Vagina (tissue), 2 donors: ENCODE data around the gene TRAPPC5. TPM values are rescaled to one million over a fixed set of nuclear protein-coding genes. Genes with fewer than 3 reads are reported as not detected.

Experiments used
- DNase-seq, 2 donors: peaks; one replicate each; pipeline ENCODE4 v3.0.0-alpha.2; 2017; ENCODE audit errors: extremely low spot score in 2 of 2
- H3K27ac ChIP-seq: fragments of 200-600 bp; sonication (generic); one replicate; pipeline ENCODE4 v1.5.1; 2019
- H3K27me3 ChIP-seq: fragments of 200-600 bp; sonication (generic); one replicate; pipeline ENCODE4 v1.5.1; 2019
- H3K36me3 ChIP-seq, 2 donors: fragments of 200-600 bp; sonication (generic); one replicate each; pipeline ENCODE4 v1.5.1; 2017 to 2019
- H3K4me1 ChIP-seq: fragments of 200-600 bp; sonication (generic); one replicate; pipeline ENCODE4 v1.5.1; 2019
- H3K4me3 ChIP-seq, 2 donors: fragments of 200-600 bp; sonication (generic); 1 replicate in 1 of 2; 2 replicates in 1 of 2; pipeline ENCODE4 v1.5.1; 2016 to 2019
- H3K9me3 ChIP-seq: fragments of 200-600 bp; sonication (generic); one replicate; pipeline ENCODE4 v1.5.1; 2019
- CTCF ChIP-seq, 3 experiments: fragments of 450-650 bp in 2 of 3; fragments of 200-600 bp in 1 of 3; sonication (generic) in 1 of 3; IDR thresholded peaks; one replicate each; pipeline ENCODE4 v1.5.1; 2017 to 2019; ENCODE audit warnings: antibody characterized with exemption in 3 of 3, mild to moderate bottlenecking in 2 of 3, moderate library complexity in 2 of 3
- POLR2A ChIP-seq, 2 donors: fragments of 450-650 bp; IDR thresholded peaks; one replicate each; pipeline ENCODE4 v1.6.1; 2017; ENCODE audit warnings: antibody characterized with exemption in 2 of 2, mild to moderate bottlenecking in 2 of 2, moderate library complexity in 2 of 2
- POLR2AphosphoS5 ChIP-seq, 2 donors: sonication (generic); formaldehyde crosslinking; IDR thresholded peaks; one replicate each; pipeline ENCODE4 v1.9.0; 2017; ENCODE audit warnings: antibody characterized with exemption in 2 of 2, mild to moderate bottlenecking in 2 of 2, low read depth in 1 of 2; ENCODE audit not compliant: insufficient read depth in 1 of 2
- intact Hi-C: fragments of 100-400 bp; cut with DNase I; formaldehyde crosslinking; loops from one replicate; pipeline ENCODE4 v1.15.1; 2023
- total RNA-seq: library from RNA; depleted of rRNA; stranded (reverse); fragments of >200 nt; gene quantifications from one replicate; pipeline ENCODE4 v1.2.3, GENCODE V29; 2016

Gene TRAPPC5
- total RNA-seq, 1 donor from 2014 or later, result 87.2 TPM

GRCh38 chr19:7682175-7682855 is 1.7 kb downstream of the TRAPPC5 start:
- H3K4me1 ChIP-seq, result peaks cover 19% of the 10 kb centered on the region
- H3K9me3 ChIP-seq, result no peaks in the 10 kb centered on the region
- no peak for DNase-seq
- H3K36me3 ChIP-seq, result peaks cover 0 to 23% of the 10 kb centered on the region in 2 donors
- H3K27me3 ChIP-seq, result no peaks in the 10 kb centered on the region
- no peak overlapping the region for H3K27ac ChIP-seq
- TF ChIP-seq CTCF (IDR thresholded peaks at IDR 0.05), result peak in 1 of 3 experiments; percentile 4
- TF ChIP-seq POLR2A (IDR thresholded peaks at IDR 0.05), result no peak
- TF ChIP-seq POLR2AphosphoS5 (IDR thresholded peaks at IDR 0.05; ENCODE audit: insufficient read depth in 1 of 2, low read depth in 1 of 2), result no peak
- intact Hi-C loops, result loop anchor here (10.0 kb wide), 1 partner anchor 588 kb away; no protein-coding TSS in a partner anchor
- peak overlapping the region; percentile 89 to 100 for H3K4me3 ChIP-seq

GRCh38 chr19:7685546-7686445 is 5.2 kb downstream of the TRAPPC5 start:
- peaks cover 0 to 23% of the 10 kb centered on the region in 2 donors for H3K36me3 ChIP-seq
- intact Hi-C loops, result loop anchor here (10.0 kb wide), 1 partner anchor 591 kb away; no protein-coding TSS in a partner anchor
- H3K4me3 ChIP-seq, result no peak overlapping the region
- no peaks in the 10 kb centered on the region for H3K9me3 ChIP-seq
- no peak overlapping the region for H3K27ac ChIP-seq
- peaks cover 14% of the 10 kb centered on the region for H3K4me1 ChIP-seq
- no peaks in the 10 kb centered on the region for H3K27me3 ChIP-seq
- DNase-seq, result no peak
- TF ChIP-seq POLR2AphosphoS5 (IDR thresholded peaks at IDR 0.05; ENCODE audit: insufficient read depth in 1 of 2, low read depth in 1 of 2), result no peak

- Histone ChIP-seq H3K4me1 (peaks cover 3% of the 10 kb centered on the region), H3K27ac (no peak overlapping the region), H3K9me3 (no peaks in the 10 kb centered on the region), H3K4me3 (no peak overlapping the region), H3K36me3 (peaks cover 0 to 23% of the 10 kb centered on the region in 2 donors), H3K27me3 (no peaks in the 10 kb centered on the region)
- no peak for DNase-seq
- TF ChIP-seq POLR2A (IDR thresholded peaks at IDR 0.05), result no peak
- no peak for TF ChIP-seq POLR2AphosphoS5 (IDR thresholded peaks at IDR 0.05; ENCODE audit: insufficient read depth in 1 of 2, low read depth in 1 of 2)
- TF ChIP-seq CTCF (IDR thresholded peaks at IDR 0.05), result no peak
- intact Hi-C loops, result loop anchor here (10.0 kb wide), 1 partner anchor 592 kb away; no protein-coding TSS in a partner anchor
These were observed 6.5 kb downstream of the TRAPPC5 start for GRCh38 chr19:7687177-7687576.

GRCh38 chr19:7689165-7689564 is 8.5 kb downstream of the TRAPPC5 start:
- no peaks in the 10 kb centered on the region for H3K27me3 ChIP-seq
- no peak for DNase-seq
- H3K4me1 ChIP-seq, result no peaks in the 10 kb centered on the region
- no peak for TF ChIP-seq POLR2A (IDR thresholded peaks at IDR 0.05)
- TF ChIP-seq POLR2AphosphoS5 (IDR thresholded peaks at IDR 0.05; ENCODE audit: insufficient read depth in 1 of 2, low read depth in 1 of 2), result no peak
- no peak for TF ChIP-seq CTCF (IDR thresholded peaks at IDR 0.05)
- H3K4me3 ChIP-seq, result no peak overlapping the region
- no peaks in the 10 kb centered on the region for H3K9me3 ChIP-seq
- intact Hi-C loops, result loop anchor here (10.0 kb wide), 1 partner anchor 594 kb away; no protein-coding TSS in a partner anchor
- H3K27ac ChIP-seq, result no peak overlapping the region
- H3K36me3 ChIP-seq, result peaks cover 0 to 6% of the 10 kb centered on the region in 2 donors

- intact Hi-C loops, result no loop called here
- TF ChIP-seq CTCF (IDR thresholded peaks at IDR 0.05), result no peak
- Histone ChIP-seq H3K4me1 (no peaks in the 10 kb centered on the region), H3K27ac (no peak overlapping the region), H3K27me3 (no peaks in the 10 kb centered on the region), H3K4me3 (no peak overlapping the region), H3K9me3 (no peaks in the 10 kb centered on the region), H3K36me3 (no peaks in the 10 kb centered on the region)
- DNase-seq, result no peak
These were observed 10.2 kb downstream of the TRAPPC5 start for GRCh38 chr19:7690779-7691258.
